ENCODE measurements around the gene NPY4R.
"Not testable (repeated sequence)": the region's sequence is repeated elsewhere in the genome, so short reads cannot be mapped to it uniquely, and the experiment has no call there.

The NPY4R gene

GRCh38 chr10:46465765-46466164, at the start of gene NPY4R:
TSS of gene NPY4R (minus strand) at chr10:46465958. CDS start at chr10:46462635, 3,323 bp downstream.
- intact Hi-C loops (cut with DNase I); DNase-seq: not testable (repeated sequence)

- intact Hi-C loops (cut with DNase I) = no loop called here
- DNase-seq = peak in 8 of 42 donors; percentile 3 to 18 (median 8)
Observed at GRCh38 chr10:46515366-46515765, 49.6 kb upstream of the NPY4R start.

GRCh38 chr10:46514899-46515298, 49.1 kb upstream of the NPY4R start:
- intact Hi-C loops (cut with DNase I) = no loop called here
- DNase-seq = peak in 8 of 42 donors; percentile 3 to 27 (median 8)

- peak in 16 of 42 donors; percentile 4 to 47 (median 11) for DNase-seq
- intact Hi-C loops (cut with DNase I) = no loop called here
Observed at GRCh38 chr10:46514431-46514861, 48.7 kb upstream of the NPY4R start.

- DNase-seq; intact Hi-C loops (cut with DNase I): not testable (repeated sequence)
Observed at GRCh38 chr10:46513333-46513732, 47.6 kb upstream of the NPY4R start.

- DNase-seq; intact Hi-C loops (cut with DNase I): not testable (repeated sequence)
Observed at GRCh38 chr10:46512725-46513124, 47.0 kb upstream of the NPY4R start.

GRCh38 chr10:46512002-46512401, 46.2 kb upstream of the NPY4R start:
- intact Hi-C loops (cut with DNase I); DNase-seq: not testable (repeated sequence)

GRCh38 chr10:46499990-46500389, 34.2 kb upstream of the NPY4R start:
- intact Hi-C loops (cut with DNase I); DNase-seq: not testable (repeated sequence)

- DNase-seq = peak in 1 of 42 donors; percentile 17
- intact Hi-C loops (cut with DNase I) = not testable (repeated sequence)
Observed at GRCh38 chr10:46498985-46499703, 33.4 kb upstream of the NPY4R start.

- intact Hi-C loops (cut with DNase I); DNase-seq: not testable (repeated sequence)
Observed at GRCh38 chr10:46497878-46498277, 32.1 kb upstream of the NPY4R start.

- intact Hi-C loops (cut with DNase I) = not testable (repeated sequence)
Observed at GRCh38 chr10:46497401-46497800, 31.6 kb upstream of the NPY4R start.

GRCh38 chr10:46491364-46492114, 25.8 kb upstream of the NPY4R start:
- intact Hi-C loops (cut with DNase I); DNase-seq: not testable (repeated sequence)

More at GRCh38 chr10:46497401-46497800, 31.6 kb upstream of the NPY4R start:
- DNase-seq = not testable (repeated sequence)

- DNase-seq = peak in 1 of 42 donors; percentile 9
- intact Hi-C loops (cut with DNase I) = not testable (repeated sequence)
Observed at GRCh38 chr10:46490285-46490684, 24.5 kb upstream of the NPY4R start.

- intact Hi-C loops (cut with DNase I); DNase-seq: not testable (repeated sequence)
Observed at GRCh38 chr10:46486459-46486858, 20.7 kb upstream of the NPY4R start.

- DNase-seq; intact Hi-C loops (cut with DNase I): not testable (repeated sequence)
Observed at GRCh38 chr10:46474746-46475320, 9.1 kb upstream of the NPY4R start.

- DNase-seq; intact Hi-C loops (cut with DNase I): not testable (repeated sequence)
Observed at GRCh38 chr10:46473758-46474157, 8.0 kb upstream of the NPY4R start.

GRCh38 chr10:46470134-46470533, 4.4 kb upstream of the NPY4R start:
- DNase-seq; intact Hi-C loops (cut with DNase I): not testable (repeated sequence)

- intact Hi-C loops (cut with DNase I) = not testable (repeated sequence)
Observed at GRCh38 chr10:46468119-46468809, 2.5 kb upstream of the NPY4R start.

GRCh38 chr10:46463608-46464007, 2.1 kb downstream of the NPY4R start:
- DNase-seq; intact Hi-C loops (cut with DNase I): not testable (repeated sequence)

More at GRCh38 chr10:46468119-46468809, 2.5 kb upstream of the NPY4R start:
- DNase-seq = peak in 3 of 42 donors; percentile 6 to 13 (median 11)

All from head of caudate nucleus (tissue), 42 donors.